HG03442 (cell line): Measurements from ENCODE around the gene MYLK3.

ENCODE experiments used
- ATAC-seq: cut with Tn5 transposase; IDR thresholded peaks from one replicate; pipeline ENCODE4 v1.9.1; 2021; ENCODE audit warnings: mild to moderate bottlenecking, moderate library complexity; ENCODE audit not compliant: unreplicated experiment

Gene MYLK3

DNA sequence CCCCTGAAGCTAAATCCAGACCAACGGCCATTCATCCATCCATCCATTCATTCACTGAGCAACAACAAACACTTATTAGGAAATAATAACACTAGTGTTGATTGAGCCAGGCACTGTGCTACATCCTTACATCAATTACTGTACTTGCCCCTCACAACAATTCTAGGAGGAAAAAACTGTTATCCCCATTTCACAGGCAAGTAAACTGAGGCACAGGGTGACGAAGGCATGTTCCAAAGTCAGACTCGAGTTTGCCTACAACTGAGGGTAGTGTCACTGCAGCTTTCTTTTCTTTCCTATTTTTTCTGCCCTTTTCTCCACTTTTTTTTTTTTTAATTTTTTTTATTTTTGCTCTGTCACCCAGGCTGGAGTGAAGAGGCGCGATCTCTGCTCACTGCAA lies 11.2 kb upstream of the MYLK3 start:
- no peak for ATAC-seq

DNA sequence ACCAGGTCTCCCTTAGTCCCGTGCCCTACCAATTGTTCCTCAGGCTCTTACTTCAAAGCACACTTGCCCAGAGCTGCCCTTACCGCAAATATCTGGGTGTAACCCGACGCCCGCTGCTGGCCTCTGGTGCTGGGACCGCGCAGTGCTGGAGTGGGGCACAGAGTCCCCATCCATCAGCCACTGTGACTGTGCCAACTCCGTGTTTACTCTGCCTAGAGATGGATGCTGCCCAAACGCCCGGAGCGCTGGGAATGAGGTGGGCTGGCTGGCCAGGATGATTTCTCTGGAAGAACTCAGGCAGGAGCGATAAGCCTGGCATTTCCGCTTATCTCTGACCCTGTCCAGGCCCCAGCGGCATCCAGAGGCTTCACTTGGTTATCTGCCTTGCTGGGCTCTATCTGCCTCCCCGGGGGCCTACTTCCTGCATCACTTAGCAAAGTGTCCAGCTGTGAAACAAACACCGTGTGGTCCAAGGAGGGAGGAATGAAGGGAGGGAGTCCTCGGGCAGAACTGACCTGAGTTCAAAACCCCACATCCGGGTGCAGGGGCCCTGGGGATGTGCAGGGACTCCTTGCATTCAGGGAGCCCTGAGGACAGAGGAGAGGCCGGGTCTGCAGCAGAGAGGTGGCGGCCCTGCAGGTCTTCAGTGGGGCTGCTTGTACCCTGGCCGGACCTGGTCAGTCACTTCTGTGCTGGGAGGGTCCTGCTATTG lies 9.4 kb upstream of the MYLK3 start:
- ATAC-seq = no peak

DNA sequence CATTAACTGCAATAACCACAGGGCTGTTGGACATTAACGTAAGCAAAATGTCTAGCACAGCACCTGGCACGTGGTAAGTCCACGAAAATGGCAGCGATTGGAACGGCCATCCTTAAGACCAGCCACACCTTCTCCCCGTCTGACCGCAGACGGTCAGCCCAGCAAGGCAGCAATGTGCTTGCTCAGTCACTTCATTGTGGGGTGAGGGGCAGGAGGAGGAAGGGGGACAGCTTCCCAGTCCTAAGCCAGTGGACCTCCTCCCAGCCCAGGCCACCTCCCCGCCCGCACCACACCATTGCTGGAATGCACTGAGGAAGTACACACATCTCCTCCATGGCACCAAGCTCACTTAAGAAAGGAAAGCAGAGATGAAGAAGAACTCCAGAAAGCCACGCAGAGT lies 8.6 kb upstream of the MYLK3 start:
- ATAC-seq = no peak

GRCh38 chr16:46753015-46753414 lies 4.9 kb upstream of the MYLK3 start:
- ATAC-seq = no peak

DNA sequence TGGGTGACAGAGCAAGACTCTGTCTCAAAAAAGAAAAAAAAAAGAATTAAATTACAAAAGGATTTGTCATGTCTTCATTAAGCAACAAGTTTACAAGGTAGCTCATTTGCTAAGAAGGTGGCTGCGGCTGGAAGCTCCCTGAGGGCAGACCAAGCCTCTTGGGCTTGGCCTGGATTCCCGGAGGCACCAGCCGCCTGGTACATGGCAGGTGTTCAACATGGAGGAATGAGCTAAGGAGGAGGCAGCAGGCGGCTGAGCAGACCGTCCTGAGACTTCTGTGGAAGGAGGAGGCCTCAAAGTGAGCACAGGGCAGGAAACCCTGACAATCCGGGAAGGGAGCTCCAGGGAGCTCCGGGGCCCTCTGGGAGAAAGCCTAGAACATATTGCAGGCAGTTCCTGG lies 3.2 kb upstream of the MYLK3 start:
- ATAC-seq = no peak

GRCh38 chr16:46748775-46749705 lies 896 bp upstream of the MYLK3 start:
- peak; percentile 67 for ATAC-seq

DNA sequence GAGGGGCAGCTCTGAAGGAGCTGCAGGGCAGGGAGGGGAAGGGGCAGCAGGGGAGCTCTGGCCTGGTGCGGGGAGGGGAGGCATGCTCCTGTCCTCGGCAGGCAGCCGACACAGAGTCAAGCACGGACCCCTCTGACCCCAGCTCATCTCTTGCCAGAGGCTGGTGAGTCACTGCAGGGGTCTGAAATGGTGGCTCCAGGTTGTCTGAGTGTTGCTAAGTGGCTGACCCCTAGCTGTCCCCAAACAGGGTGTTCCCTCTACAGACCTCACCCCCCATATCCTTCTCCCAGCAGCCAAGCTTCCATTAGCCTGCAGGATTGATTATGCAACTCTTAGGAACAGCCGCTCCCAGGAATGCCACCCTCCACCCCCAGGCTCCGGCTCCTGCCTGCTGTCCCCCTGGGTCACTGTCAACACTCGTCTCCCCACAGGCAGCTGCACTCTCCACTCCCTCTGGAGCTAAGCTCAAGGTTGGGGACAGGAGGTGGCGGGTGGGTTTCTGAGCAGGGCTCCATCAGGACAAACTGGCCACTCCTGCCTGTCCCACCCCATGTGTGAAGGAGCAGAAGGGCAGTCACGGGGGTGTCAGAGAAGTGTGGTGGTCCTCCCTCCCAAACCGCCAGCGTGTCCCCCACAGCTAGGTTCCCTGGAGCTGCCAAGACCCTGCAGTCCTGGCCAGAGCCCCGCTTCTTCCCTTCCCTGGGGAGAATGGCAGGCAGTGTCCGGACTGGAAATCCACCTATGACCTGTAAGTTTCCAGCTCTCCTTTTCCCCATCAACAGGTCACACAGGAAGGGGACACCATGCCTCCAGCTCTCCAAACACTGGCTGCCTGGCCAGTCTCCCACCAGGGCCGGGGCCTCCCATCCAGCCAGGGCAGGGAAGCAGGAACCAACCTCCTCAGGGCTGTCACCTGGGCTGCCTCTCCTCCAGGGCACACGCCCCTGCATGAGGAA lies 1.0 kb downstream of the MYLK3 start:
- no peak for ATAC-seq

DNA sequence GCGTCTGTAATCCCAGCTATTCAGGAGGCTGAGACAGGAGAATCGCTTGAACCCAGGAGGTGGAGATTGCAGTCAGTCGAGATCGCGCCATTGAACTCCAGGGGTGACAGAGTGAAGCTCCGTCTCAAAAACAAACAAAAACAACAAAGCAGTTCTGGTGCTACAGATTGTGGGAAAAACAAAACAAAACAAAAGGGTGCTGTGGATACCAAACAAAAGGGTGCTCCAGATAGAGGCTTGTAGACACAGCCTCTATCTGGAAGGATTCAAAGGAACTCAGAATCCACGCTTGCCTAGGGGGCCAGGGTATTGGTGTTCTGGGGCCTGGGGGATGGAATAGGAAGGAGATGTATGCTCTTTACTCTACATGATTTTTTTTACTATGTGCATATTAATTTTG lies 2.5 kb downstream of the MYLK3 start:
- ATAC-seq = no peak

GRCh38 chr16:46743232-46743719 lies 4.9 kb downstream of the MYLK3 start:
- no peak for ATAC-seq

DNA sequence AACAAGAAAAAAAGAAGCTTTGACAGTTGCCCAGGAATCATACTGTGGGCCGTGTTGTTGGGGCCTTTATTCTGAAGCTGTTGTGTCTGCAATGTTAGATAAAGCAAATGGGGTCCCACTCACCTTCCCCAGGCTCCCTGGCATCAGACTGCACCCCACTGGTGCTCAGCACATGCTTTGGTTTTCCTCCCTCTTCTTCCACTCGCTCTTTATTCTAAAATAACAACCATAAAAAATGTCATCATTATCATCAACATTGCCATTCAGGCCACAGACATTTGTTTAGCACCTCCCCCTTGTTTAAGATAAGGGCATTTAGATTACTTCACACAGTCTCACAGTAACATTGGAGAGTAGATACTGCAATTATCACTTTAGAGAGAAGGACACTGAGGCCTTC lies 8.2 kb downstream of the MYLK3 start:
- no peak for ATAC-seq

DNA sequence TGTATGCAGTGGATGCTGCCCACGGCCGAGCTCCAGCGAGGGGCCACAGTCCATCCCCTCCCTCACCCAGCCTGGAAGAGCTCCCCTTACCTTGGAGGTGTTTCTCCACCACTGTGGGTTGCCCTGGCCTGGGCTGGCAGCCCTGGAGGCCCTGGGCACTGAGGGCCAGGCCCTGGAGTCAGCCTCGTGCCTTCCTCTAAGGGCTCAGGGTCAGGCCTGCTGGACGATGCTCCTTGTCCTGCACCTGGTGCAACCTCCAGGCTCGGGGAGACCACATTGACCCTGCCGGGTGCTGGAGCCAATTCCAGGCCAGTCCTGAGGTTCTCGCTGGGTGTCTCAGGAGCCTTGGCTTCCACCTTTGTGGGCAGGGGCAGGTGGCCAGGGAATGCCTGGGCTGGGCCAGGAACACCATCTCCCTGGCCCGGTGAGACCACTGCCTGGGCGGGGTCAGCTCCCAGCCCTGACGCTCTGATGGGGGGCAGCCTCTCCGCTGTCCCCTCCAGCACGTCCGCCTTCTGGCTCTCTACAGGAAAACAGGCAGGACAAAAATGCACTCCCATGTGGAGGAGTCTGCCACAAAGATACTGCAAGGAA lies 10.4 kb downstream of the MYLK3 start:
- no peak for ATAC-seq

DNA sequence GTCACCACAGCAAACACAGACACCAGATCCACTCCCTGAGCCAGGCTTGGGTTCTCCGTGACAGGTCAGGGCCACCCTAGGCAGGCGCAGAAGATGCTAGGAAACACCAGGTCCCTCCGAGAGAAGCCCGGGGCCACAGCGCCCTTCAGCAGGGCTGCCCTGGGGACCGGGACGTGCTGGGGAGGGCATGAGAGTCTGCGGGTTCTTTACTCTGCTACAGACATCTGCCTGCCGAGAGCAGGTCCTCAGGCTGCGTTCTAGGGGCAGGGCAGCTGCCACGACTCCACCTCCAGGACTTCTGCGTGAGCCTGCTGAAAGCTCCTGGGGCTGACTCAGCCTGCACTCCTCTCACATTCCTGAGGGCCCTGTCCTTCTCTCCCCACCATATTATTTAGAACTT lies 11.4 kb downstream of the MYLK3 start:
- no peak for ATAC-seq

GRCh38 chr16:46733319-46733830 lies 14.8 kb downstream of the MYLK3 start:
- ATAC-seq = no peak

DNA sequence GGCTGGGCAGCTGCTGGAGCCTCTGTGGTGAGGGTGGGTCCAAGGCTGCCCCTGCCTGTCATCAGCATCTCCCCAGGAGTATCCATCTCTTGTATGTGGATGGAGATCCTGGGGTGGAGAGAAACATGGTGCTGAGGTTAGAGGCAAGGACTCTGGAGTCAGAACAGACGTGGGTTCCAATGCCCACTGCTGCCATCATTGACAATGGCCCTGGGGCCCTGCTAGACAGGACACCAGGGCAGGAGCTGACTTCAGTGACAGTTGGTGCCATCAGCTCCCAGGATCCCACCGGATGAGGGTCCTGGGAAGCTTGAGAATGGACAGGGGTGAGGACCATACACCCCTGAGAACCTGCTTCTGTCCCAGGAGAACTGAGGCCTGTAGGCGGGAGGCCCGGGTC lies 15.6 kb downstream of the MYLK3 start:
- no peak for ATAC-seq

- ATAC-seq = no peak
These were observed 16.2 kb downstream of the MYLK3 start for GRCh38 chr16:46731691-46732555.

- ATAC-seq = no peak
These were observed 17.1 kb downstream of the MYLK3 start for GRCh38 chr16:46730801-46731690.

DNA sequence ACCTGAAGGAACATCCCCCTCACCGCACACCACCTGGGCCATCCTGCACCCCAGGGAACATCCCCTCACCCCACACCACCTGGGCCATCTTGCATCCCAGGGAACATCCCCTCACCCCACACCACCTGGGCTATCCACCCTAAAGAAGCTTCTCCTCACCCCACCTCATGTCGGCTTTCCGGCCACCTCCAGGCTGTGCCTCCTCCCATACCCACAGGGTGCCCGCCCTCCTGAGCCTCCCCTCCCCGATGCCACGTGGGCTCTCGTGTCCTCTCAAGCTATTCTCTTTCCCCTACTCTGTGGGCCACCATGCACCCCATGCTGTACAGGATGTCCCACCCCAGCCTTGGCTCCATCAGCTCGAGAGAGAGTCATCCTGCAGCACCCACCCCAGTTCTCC lies 18.0 kb downstream of the MYLK3 start:
- ATAC-seq = no peak

GRCh38 chr16:46729326-46729995 lies 18.7 kb downstream of the MYLK3 start:
- ATAC-seq = no peak
